GM19395 (cell line): Measurements from ENCODE around the gene DAB2IP.

Experiments
- ATAC-seq: cut with Tn5 transposase; IDR thresholded peaks from one replicate; pipeline ENCODE4 v1.9.1; 2021; ENCODE audit warnings: mild to moderate bottlenecking, moderate library complexity; ENCODE audit not compliant: unreplicated experiment

Gene DAB2IP

GRCh38 chr9:121683652-121684051 is 32.2 kb downstream of the DAB2IP start:
- no peak for ATAC-seq

- no peak for ATAC-seq
Measured at GRCh38 chr9:121684381-121685145, 33.1 kb downstream of the DAB2IP start.

GRCh38 chr9:121685146-121685794 is 33.8 kb downstream of the DAB2IP start:
- ATAC-seq = no peak

GRCh38 chr9:121685795-121686377 is 34.5 kb downstream of the DAB2IP start:
- no peak for ATAC-seq

- peak; percentile 78 for ATAC-seq
Measured at GRCh38 chr9:121686930-121687541, 35.6 kb downstream of the DAB2IP start.

GRCh38 chr9:121688146-121688680 is 36.8 kb downstream of the DAB2IP start:
- ATAC-seq = no peak

GRCh38 chr9:121688681-121689080 is 37.2 kb downstream of the DAB2IP start:
- ATAC-seq = no peak

- no peak for ATAC-seq
Measured at GRCh38 chr9:121689461-121690157, 38.2 kb downstream of the DAB2IP start.

- ATAC-seq = no peak
Measured at GRCh38 chr9:121690316-121690715, 38.9 kb downstream of the DAB2IP start.

GRCh38 chr9:121690766-121691165 is 39.3 kb downstream of the DAB2IP start:
- no peak for ATAC-seq

GRCh38 chr9:121691890-121692289 is 40.5 kb downstream of the DAB2IP start:
- no peak for ATAC-seq

- ATAC-seq = no peak
Measured at GRCh38 chr9:121692606-121693387, 41.4 kb downstream of the DAB2IP start.

- ATAC-seq = no peak
Measured at GRCh38 chr9:121693388-121693670, 41.9 kb downstream of the DAB2IP start.

GRCh38 chr9:121694001-121694400 is 42.6 kb downstream of the DAB2IP start:
- ATAC-seq = no peak

GRCh38 chr9:121694600-121694999 is 43.2 kb downstream of the DAB2IP start:
- no peak for ATAC-seq

- no peak for ATAC-seq
Measured at GRCh38 chr9:121696930-121697329, 45.5 kb downstream of the DAB2IP start.

GRCh38 chr9:121698627-121699570 is 47.5 kb downstream of the DAB2IP start:
- peak; percentile 75 for ATAC-seq

- ATAC-seq = peak; percentile 31
Measured at GRCh38 chr9:121699571-121700164, 48.2 kb downstream of the DAB2IP start.
